GM12878 (cell line): Measurements from ENCODE around the gene CBLB. TPM values are rescaled to one million over a fixed set of nuclear protein-coding genes. Genes with fewer than 3 reads are reported as not detected.

ENCODE experiments used
- CEBPB ChIP-seq, 2 experiments: fragments of 150-350 bp in 1 of 2; IDR thresholded peaks; 2 replicates each; pipeline ENCODE4 v1.6.1; 2012 to 2014; ENCODE audit warnings: low read depth in 2 of 2, low read length in 2 of 2, borderline replicate concordance in 1 of 2, inconsistent platforms in 1 of 2
- CREM ChIP-seq: IDR thresholded peaks from 2 replicates; pipeline ENCODE4 v1.6.1; 2014; ENCODE audit warnings: antibody characterized with exemption, low read depth
- GABPA ChIP-seq: IDR thresholded peaks from 2 replicates; pipeline ENCODE4 v1.6.1; 2014; ENCODE audit warnings: antibody characterized with exemption, low read depth, mild to moderate bottlenecking, inconsistent platforms
- HDAC2 ChIP-seq: fragments of 200-600 bp; sonication (generic); IDR thresholded peaks from 2 replicates; pipeline ENCODE4 v1.6.1; 2017
- HSF1 ChIP-seq: fragments of 150-350 bp; IDR thresholded peaks from 2 replicates; pipeline ENCODE4 v1.6.1; 2014; ENCODE audit warnings: mild to moderate bottlenecking, low read depth, low read length
- IKZF2 ChIP-seq, 2 experiments: fragments of 450-650 bp; IDR thresholded peaks; 2 replicates each; pipeline ENCODE4 v1.6.1; 2017; ENCODE audit warnings: mild to moderate bottlenecking in 2 of 2, moderate library complexity in 2 of 2
- MEF2A ChIP-seq: IDR thresholded peaks from 2 replicates; pipeline ENCODE4 v1.6.1; 2011; ENCODE audit warnings: low read depth, mild to moderate bottlenecking, low read length, moderate library complexity; ENCODE audit not compliant: insufficient read depth
- POU2F2 ChIP-seq: IDR thresholded peaks from 3 replicates; pipeline ENCODE4 v1.6.1; 2011; ENCODE audit warnings: low read depth, mild to moderate bottlenecking, low read length, borderline replicate concordance
- SMC3 ChIP-seq: IDR thresholded peaks from 2 replicates; pipeline ENCODE4 v1.6.1; 2011; ENCODE audit warnings: low read length, improper control_type of control experiment, borderline replicate concordance
- SPI1 ChIP-seq: IDR thresholded peaks from 2 replicates; pipeline ENCODE4 v1.6.1; 2011; ENCODE audit warnings: low read depth, mild to moderate bottlenecking, low read length, moderate library complexity, borderline replicate concordance; ENCODE audit not compliant: insufficient read depth
- TAF1 ChIP-seq: IDR thresholded peaks from 2 replicates; pipeline ENCODE4 v1.6.1; 2011; ENCODE audit warnings: mild to moderate bottlenecking, low read depth, low read length, borderline replicate concordance
- ZBTB40 ChIP-seq: fragments of 450-650 bp; IDR thresholded peaks from 2 replicates; pipeline ENCODE4 v1.6.1; 2016; ENCODE audit warnings: mild to moderate bottlenecking, moderate library complexity, borderline replicate concordance
- polyA plus RNA-seq, 11 experiments: library from polyadenylated mRNA; depleted of rRNA in 4 of 11; unstranded in 6 of 11; stranded (reverse) in 5 of 11; fragments of >200 nt; fragmentation: Nextera tagmentation in 4 of 11; fragmentation: Illumina TruSeq in 1 of 11; extraction: Ambion mirVana in 4 of 11; extraction: Trizol in 1 of 11; gene quantifications; 1 replicate in 1 of 11; 2 replicates in 10 of 11; pipeline versions ENCODE4 v1.2.1 to v1.2.3, GENCODE V29; 2011 to 2016; ENCODE audit warnings: inconsistent platforms in 2 of 11, missing spikeins in 2 of 11, low read depth in 1 of 11
- total RNA-seq, 4 experiments: library from RNA; depleted of rRNA in 3 of 4; stranded (reverse); fragments of >200 nt in 3 of 4; fragmentation: Illumina TruSeq in 1 of 4; extraction: Trizol in 1 of 4; gene quantifications; 2 replicates each; pipeline versions ENCODE4 v1.2.1 to v1.2.3, GENCODE V29; 2013 to 2021
- TF ChIP-seq, protein P1 (sequence below): fragments of 450-650 bp; IDR thresholded peaks from 2 replicates; pipeline ENCODE4 v1.6.1; 2017; ENCODE audit warnings: mild to moderate bottlenecking, low read depth, inconsistent platforms; ENCODE audit not compliant: poor library complexity, severe bottlenecking
- TF ChIP-seq, protein P2 (sequence below): fragments of 450-650 bp; IDR thresholded peaks from 2 replicates; pipeline ENCODE4 v1.6.1; 2017; ENCODE audit warnings: low read depth, mild to moderate bottlenecking, moderate library complexity
- TF ChIP-seq, protein P3 (sequence below): fragments of 450-650 bp; IDR thresholded peaks from 2 replicates; pipeline ENCODE4 v1.6.1; 2016; ENCODE audit warnings: mild to moderate bottlenecking

The CBLB gene
- total and polyA plus RNA-seq, 10 of the 15 experiments (the other 5 are each of a cell fraction or from before 2014, with no cell fraction given) = 17.2 to 107 (median 41.9) TPM

GRCh38 chr3:105837143-105837740, 31.6 kb downstream of the CBLB start (continued):
- TF ChIP-seq SPI1 = peak; percentile 98
- TF ChIP-seq, protein P1, sequence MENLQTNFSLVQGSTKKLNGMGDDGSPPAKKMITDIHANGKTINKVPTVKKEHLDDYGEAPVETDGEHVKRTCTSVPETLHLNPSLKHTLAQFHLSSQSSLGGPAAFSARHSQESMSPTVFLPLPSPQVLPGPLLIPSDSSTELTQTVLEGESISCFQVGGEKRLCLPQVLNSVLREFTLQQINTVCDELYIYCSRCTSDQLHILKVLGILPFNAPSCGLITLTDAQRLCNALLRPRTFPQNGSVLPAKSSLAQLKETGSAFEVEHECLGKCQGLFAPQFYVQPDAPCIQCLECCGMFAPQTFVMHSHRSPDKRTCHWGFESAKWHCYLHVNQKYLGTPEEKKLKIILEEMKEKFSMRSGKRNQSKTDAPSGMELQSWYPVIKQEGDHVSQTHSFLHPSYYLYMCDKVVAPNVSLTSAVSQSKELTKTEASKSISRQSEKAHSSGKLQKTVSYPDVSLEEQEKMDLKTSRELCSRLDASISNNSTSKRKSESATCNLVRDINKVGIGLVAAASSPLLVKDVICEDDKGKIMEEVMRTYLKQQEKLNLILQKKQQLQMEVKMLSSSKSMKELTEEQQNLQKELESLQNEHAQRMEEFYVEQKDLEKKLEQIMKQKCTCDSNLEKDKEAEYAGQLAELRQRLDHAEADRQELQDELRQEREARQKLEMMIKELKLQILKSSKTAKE = peak; percentile 93
- TF ChIP-seq GABPA = peak; percentile 58; the same call in 1 of the 2 replicates
- peak; percentile 61; the same call in 1 of the 2 replicates for TF ChIP-seq TAF1
- TF ChIP-seq MEF2A = peak; percentile 86
- TF ChIP-seq, protein P2, sequence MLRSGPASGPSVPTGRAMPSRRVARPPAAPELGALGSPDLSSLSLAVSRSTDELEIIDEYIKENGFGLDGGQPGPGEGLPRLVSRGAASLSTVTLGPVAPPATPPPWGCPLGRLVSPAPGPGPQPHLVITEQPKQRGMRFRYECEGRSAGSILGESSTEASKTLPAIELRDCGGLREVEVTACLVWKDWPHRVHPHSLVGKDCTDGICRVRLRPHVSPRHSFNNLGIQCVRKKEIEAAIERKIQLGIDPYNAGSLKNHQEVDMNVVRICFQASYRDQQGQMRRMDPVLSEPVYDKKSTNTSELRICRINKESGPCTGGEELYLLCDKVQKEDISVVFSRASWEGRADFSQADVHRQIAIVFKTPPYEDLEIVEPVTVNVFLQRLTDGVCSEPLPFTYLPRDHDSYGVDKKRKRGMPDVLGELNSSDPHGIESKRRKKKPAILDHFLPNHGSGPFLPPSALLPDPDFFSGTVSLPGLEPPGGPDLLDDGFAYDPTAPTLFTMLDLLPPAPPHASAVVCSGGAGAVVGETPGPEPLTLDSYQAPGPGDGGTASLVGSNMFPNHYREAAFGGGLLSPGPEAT = peak; percentile 77
- peak in 1 of 2 experiments; percentile 68; a peak in 1 of 4 replicates for TF ChIP-seq CEBPB (IDR thresholded peaks at IDR 0.05; ENCODE audit: borderline replicate concordance in 1 of 2, low read depth in 2 of 2, low read length in 2 of 2)
- TF ChIP-seq POU2F2 = peak; percentile 66; the same call in 1 of the 3 replicates
- no peak; the same call in 1 of the 2 replicates for TF ChIP-seq ZBTB40
- TF ChIP-seq HSF1 = no peak
- TF ChIP-seq HDAC2 = no peak
- 0 out of 2 replicates have a peak, but pooled peaks have one; percentile 15 for TF ChIP-seq SMC3
- TF ChIP-seq, protein P3, sequence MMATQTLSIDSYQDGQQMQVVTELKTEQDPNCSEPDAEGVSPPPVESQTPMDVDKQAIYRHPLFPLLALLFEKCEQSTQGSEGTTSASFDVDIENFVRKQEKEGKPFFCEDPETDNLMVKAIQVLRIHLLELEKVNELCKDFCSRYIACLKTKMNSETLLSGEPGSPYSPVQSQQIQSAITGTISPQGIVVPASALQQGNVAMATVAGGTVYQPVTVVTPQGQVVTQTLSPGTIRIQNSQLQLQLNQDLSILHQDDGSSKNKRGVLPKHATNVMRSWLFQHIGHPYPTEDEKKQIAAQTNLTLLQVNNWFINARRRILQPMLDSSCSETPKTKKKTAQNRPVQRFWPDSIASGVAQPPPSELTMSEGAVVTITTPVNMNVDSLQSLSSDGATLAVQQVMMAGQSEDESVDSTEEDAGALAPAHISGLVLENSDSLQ = peak; percentile 79
- TF ChIP-seq CREM = peak; percentile 85
- peak; percentile 85 to 88 for TF ChIP-seq IKZF2 (IDR thresholded peaks at IDR 0.05)
